Measurements from ENCODE around the gene PHKA2.

Gene PHKA2

GRCh38 chrX:18998653-18999052 is 14.7 kb upstream of the PHKA2 start:
- H3K27me3 ChIP-seq (ENCODE audit: insufficient read depth, low read depth, severe bottlenecking) = peaks cover 17% of the 10 kb centered on the region
- H3K9me3 ChIP-seq (ENCODE audit: severe bottlenecking) = no peaks in the 10 kb centered on the region
- no peaks in the 10 kb centered on the region for H3K36me3 ChIP-seq
- no peak overlapping the region for H3K4me3 ChIP-seq (ENCODE audit: low read depth, low read length)
- H3K27ac ChIP-seq = no peak overlapping the region
- TF ChIP-seq CTCF (IDR thresholded peaks at IDR 0.05; ENCODE audit: low read depth, low read length) = no peak
- DNase-seq = no peak

- Histone ChIP-seq H3K27ac (no peak overlapping the region), H3K4me3 (ENCODE audit: low read depth, low read length) (no peak overlapping the region)
- no peak for DNase-seq
These were observed 14.0 kb upstream of the PHKA2 start for GRCh38 chrX:18997916-18998315.

GRCh38 chrX:18996536-18996935 is 12.6 kb upstream of the PHKA2 start:
- no peak overlapping the region for H3K27ac ChIP-seq
- TF ChIP-seq CTCF (IDR thresholded peaks at IDR 0.05; ENCODE audit: low read depth, low read length) = no peak
- no peak for DNase-seq
- no peak overlapping the region for H3K4me3 ChIP-seq (ENCODE audit: low read depth, low read length)
- H3K36me3 ChIP-seq = no peaks in the 10 kb centered on the region
- H3K9me3 ChIP-seq (ENCODE audit: severe bottlenecking) = no peaks in the 10 kb centered on the region
- peaks cover 27% of the 10 kb centered on the region for H3K27me3 ChIP-seq (ENCODE audit: insufficient read depth, low read depth, severe bottlenecking)

More at GRCh38 chrX:18997916-18998315, 14.0 kb upstream of the PHKA2 start:
- no peak for TF ChIP-seq CTCF (IDR thresholded peaks at IDR 0.05; ENCODE audit: low read depth, low read length)
- H3K9me3 ChIP-seq (ENCODE audit: severe bottlenecking) = no peaks in the 10 kb centered on the region
- no peaks in the 10 kb centered on the region for H3K36me3 ChIP-seq
- H3K27me3 ChIP-seq (ENCODE audit: insufficient read depth, low read depth, severe bottlenecking) = peaks cover 17% of the 10 kb centered on the region

- H3K27me3 ChIP-seq (ENCODE audit: insufficient read depth, low read depth, severe bottlenecking) = peaks cover 25% of the 10 kb centered on the region
- no peaks in the 10 kb centered on the region for H3K9me3 ChIP-seq (ENCODE audit: severe bottlenecking)
- no peak overlapping the region for H3K27ac ChIP-seq
- TF ChIP-seq CTCF (IDR thresholded peaks at IDR 0.05; ENCODE audit: low read depth, low read length) = no peak
- H3K36me3 ChIP-seq = no peaks in the 10 kb centered on the region
- DNase-seq = no peak
- H3K4me3 ChIP-seq (ENCODE audit: low read depth, low read length) = no peak overlapping the region
These were observed 11.3 kb upstream of the PHKA2 start for GRCh38 chrX:18995221-18995620.

GRCh38 chrX:18994713-18995112 is 10.8 kb upstream of the PHKA2 start:
- no peak for TF ChIP-seq CTCF (IDR thresholded peaks at IDR 0.05; ENCODE audit: low read depth, low read length)
- Histone ChIP-seq H3K9me3 (ENCODE audit: severe bottlenecking) (no peaks in the 10 kb centered on the region), H3K4me3 (ENCODE audit: low read depth, low read length) (no peak overlapping the region), H3K36me3 (no peaks in the 10 kb centered on the region), H3K27ac (no peak overlapping the region), H3K27me3 (ENCODE audit: insufficient read depth, low read depth, severe bottlenecking) (peaks cover 25% of the 10 kb centered on the region)
- no peak for DNase-seq

- Histone ChIP-seq H3K36me3 (no peaks in the 10 kb centered on the region), H3K27me3 (ENCODE audit: insufficient read depth, low read depth, severe bottlenecking) (peaks cover 31% of the 10 kb centered on the region), H3K9me3 (ENCODE audit: severe bottlenecking) (no peaks in the 10 kb centered on the region), H3K27ac (no peak overlapping the region), H3K4me3 (ENCODE audit: low read depth, low read length) (no peak overlapping the region)
- no peak for DNase-seq
- TF ChIP-seq CTCF (IDR thresholded peaks at IDR 0.05; ENCODE audit: low read depth, low read length) = no peak
These were observed 8.9 kb upstream of the PHKA2 start for GRCh38 chrX:18992829-18993228.

Measured in WERI-Rb-1 (cell line).